GM12874 (cell line): ENCODE data around the gene EXO1.

Experiments
- TF ChIP-seq, protein P1 (sequence below): IDR thresholded peaks from 2 replicates; pipeline ENCODE4 v1.5.1; 2011; ENCODE audit warnings: low read depth, mild to moderate bottlenecking, control low read depth, low read length, moderate library complexity; ENCODE audit not compliant: insufficient read depth

Gene EXO1

DNA sequence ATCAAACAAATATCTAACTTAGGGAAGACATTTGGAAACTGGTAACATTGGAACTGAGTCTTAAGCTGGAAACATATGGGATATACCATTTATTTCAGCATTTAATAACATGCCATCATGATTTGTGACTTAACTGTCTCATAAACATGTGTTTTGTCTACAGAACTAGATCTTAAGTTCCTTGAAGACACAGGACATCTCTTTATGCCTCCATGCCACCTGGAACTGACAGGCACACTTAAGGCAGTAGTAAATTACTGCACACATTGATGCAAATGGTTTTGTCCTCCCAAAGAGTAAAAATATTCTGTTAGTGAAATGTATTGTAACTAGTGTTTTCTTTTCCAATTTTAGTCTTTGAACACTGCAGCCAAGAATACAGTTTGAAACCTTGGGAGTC lies 1.6 kb upstream of the EXO1 start:
- TF ChIP-seq, protein P1, sequence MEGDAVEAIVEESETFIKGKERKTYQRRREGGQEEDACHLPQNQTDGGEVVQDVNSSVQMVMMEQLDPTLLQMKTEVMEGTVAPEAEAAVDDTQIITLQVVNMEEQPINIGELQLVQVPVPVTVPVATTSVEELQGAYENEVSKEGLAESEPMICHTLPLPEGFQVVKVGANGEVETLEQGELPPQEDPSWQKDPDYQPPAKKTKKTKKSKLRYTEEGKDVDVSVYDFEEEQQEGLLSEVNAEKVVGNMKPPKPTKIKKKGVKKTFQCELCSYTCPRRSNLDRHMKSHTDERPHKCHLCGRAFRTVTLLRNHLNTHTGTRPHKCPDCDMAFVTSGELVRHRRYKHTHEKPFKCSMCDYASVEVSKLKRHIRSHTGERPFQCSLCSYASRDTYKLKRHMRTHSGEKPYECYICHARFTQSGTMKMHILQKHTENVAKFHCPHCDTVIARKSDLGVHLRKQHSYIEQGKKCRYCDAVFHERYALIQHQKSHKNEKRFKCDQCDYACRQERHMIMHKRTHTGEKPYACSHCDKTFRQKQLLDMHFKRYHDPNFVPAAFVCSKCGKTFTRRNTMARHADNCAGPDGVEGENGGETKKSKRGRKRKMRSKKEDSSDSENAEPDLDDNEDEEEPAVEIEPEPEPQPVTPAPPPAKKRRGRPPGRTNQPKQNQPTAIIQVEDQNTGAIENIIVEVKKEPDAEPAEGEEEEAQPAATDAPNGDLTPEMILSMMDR: no peak

DNA sequence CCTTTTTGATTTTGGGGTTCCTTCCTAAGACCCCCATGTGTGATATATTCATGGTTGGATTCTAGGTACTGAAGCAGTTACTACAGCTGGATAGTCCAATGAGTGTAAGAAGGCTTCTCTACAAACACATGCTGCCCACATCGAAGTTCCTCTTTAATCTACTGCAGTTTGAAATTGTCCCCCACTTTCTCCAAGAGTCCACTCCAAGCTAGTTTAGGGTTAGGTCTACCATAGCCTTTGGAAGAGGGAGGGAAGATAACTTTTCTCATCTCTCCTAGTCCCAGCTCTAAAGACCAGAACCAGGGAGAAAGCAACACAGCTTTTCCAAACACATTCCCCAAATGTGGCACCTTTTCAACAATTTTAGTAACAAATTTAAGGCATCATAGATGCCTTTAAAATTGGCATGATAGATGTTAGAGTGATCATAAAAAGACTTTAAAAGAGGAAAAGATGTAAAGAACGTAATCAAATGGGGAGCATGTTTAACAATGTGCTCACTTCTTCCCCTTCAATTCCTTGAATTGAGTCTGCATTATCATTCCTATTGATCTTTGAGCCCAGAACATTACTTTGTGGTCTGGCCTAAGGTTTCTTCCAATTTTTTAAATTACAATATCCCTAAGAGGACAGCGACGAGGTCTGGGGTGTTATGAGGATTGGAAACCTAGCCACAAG lies 1.0 kb upstream of the EXO1 start:
- TF ChIP-seq, protein P1: no peak

DNA sequence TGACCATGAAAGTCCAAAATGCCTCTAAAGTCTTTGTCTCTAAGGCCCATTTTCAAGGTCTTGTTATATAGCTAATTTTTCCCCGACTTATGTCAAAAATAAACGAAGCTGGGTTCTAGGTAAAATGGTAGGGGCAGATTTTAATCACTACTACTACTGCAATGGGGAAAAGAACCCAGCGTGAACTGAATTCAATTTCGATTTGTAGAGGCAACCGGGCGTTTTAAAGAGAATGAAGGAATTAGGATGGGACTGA lies 536 bp upstream of the EXO1 start:
- TF ChIP-seq, protein P1: no peak

DNA sequence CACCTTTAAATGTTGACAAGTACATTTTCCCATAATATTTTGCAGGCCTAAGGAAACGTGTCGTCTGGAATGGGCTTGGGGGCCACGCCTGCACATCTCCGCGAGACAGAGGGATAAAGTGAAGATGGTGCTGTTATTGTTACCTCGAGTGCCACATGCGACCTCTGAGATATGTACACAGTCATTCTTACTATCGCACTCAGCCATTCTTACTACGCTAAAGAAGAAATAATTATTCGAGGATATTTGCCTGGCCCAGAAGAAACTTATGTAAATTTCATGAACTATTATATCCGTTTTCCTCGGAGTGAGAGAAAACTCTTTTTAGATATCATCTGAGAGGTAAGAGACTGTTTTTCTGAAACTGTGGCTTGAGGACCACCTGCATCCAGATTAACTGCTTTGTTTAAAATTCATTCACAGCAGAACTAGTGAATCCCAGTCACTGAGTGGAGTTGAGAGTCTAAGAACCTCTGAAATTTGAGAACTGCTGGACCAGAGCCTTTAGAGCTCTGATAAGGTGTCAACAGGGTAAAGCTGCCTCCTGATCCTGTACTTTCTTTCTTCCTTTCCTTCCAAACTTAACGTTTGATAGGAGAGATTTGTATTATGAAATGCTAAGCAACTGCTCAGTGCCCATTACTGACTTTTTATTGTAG lies 811 bp downstream of the EXO1 start:
- TF ChIP-seq, protein P1: no peak

DNA sequence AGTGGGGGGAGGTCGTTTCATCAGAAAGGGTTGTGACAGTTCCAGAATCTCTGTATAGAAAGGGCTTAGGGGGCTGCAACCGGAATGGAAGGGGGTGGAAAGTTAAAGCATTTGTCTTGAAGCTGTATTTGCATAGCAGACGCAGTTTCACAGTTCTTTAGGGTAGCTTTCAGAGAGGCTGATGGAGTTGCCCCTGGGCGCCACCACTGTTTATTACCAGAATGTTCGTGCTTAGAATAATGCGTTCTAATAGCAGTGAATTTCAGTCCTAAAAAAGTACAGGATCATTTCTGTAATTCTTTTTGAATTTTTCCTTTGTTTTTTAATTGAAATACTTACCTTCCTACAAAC lies 1.3 kb downstream of the EXO1 start:
- TF ChIP-seq, protein P1: no peak

DNA sequence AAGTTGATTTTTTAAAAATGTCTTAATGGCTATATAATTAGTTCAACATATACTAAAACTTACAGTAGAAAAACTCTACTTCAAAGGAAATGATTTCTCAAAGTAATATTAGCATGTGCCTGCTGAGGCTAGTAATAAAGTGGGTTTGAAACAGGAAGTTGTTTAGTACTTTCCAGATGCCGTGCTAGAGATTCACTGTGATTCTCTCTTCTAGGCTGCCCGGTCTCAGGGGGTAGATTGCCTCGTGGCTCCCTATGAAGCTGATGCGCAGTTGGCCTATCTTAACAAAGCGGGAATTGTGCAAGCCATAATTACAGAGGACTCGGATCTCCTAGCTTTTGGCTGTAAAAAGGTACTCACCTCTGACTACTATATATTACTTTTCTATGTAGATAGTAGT lies 9.1 kb downstream of the EXO1 start:
- TF ChIP-seq, protein P1: no peak

DNA sequence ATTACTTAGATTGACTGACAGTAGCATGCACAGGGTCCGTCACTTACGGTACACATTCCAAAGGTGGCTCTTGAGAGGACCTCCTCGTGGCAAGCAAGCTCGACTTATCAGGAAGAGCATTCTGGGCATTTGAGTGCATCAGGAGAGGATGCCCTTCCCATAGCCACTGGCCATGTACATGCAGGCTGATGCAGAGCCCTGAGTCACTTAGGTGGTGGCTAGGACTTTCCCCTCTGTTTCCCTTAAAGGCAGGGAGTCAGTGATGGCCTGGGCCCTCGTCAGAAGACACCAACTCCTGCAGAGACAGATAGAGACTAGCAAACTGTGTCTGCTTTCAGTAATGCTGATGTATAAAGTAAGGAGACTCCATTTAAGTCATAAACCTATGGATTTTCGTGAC lies 12.9 kb downstream of the EXO1 start:
- TF ChIP-seq, protein P1: no peak

DNA sequence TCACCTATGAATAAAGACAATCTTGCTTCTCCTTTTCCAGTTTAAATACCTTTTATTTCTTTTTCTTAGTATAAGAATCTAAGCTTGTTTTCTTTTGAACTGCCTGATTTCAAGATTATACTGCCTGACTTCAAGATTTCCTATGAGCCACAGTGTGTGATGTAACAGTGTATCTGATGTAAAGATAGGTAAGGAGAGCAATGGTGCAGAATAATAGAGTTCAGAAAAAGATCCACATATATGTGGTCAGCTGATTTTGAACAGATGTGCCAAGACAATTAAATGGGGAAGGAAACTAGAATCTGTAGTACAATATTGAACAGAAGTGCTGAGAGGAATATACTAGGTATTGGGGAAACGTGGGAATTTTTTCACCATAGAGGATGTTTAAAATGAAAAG lies 21.0 kb downstream of the EXO1 start:
- TF ChIP-seq, protein P1: no peak
